KMS-11 (cell line): ENCODE measurements around the gene BYSL.
A peak's percentile ranks its signal among the peaks of the same experiment; 100 is the strongest.
"Not testable (repeated sequence)": the region's sequence is repeated elsewhere in the genome, so short reads cannot be mapped to it uniquely, and the experiment has no call there.

Source experiments
- H2AFZ ChIP-seq: fragments of 200-600 bp; sonication (generic); 2 replicates; pipeline ENCODE4 v1.6.1; 2016; ENCODE audit warnings: antibody characterized with exemption, mixed run types, low read depth
- H3K27ac ChIP-seq: fragments of 200-600 bp; sonication (generic); 2 replicates; pipeline ENCODE4 v1.6.1; 2016; ENCODE audit warnings: mild to moderate bottlenecking, mixed run types
- H3K27me3 ChIP-seq: fragments of 200-600 bp; sonication (generic); 2 replicates; pipeline ENCODE4 v1.6.1; 2017; ENCODE audit warnings: mild to moderate bottlenecking, low read depth, mixed run types, moderate library complexity; ENCODE audit not compliant: insufficient read depth
- H3K36me3 ChIP-seq: fragments of 200-600 bp; sonication (generic); 2 replicates; pipeline ENCODE4 v1.6.1; 2017; ENCODE audit warnings: mild to moderate bottlenecking, mixed run types; ENCODE audit not compliant: insufficient read depth
- H3K4me1 ChIP-seq: fragments of 200-600 bp; sonication (generic); 2 replicates; pipeline ENCODE4 v1.6.1; 2016; ENCODE audit warnings: mild to moderate bottlenecking, low read depth, mixed run types; ENCODE audit not compliant: poor library complexity, severe bottlenecking
- H3K4me2 ChIP-seq: fragments of 200-600 bp; sonication (generic); 2 replicates; pipeline ENCODE4 v1.7.0; 2016; ENCODE audit warnings: mild to moderate bottlenecking, mixed run types
- H3K4me3 ChIP-seq: fragments of 200-600 bp; sonication (generic); IDR thresholded peaks from 2 replicates; pipeline ENCODE4 v1.6.1; 2017; ENCODE audit warnings: low read depth, low read length, mixed read lengths; ENCODE audit not compliant: insufficient read depth
- H3K79me2 ChIP-seq: fragments of 200-600 bp; sonication (generic); 2 replicates; pipeline ENCODE4 v1.6.1; 2016; ENCODE audit warnings: low read depth, mixed run types; ENCODE audit not compliant: insufficient read depth
- H3K9ac ChIP-seq: fragments of 200-600 bp; sonication (generic); 2 replicates; pipeline ENCODE4 v1.6.1; 2016; ENCODE audit warnings: mild to moderate bottlenecking, mixed run types
- H4K20me1 ChIP-seq: fragments of 200-600 bp; sonication (generic); 2 replicates; pipeline ENCODE4 v1.6.1; 2016; ENCODE audit warnings: mild to moderate bottlenecking, mixed run types; ENCODE audit not compliant: insufficient read depth
- CTCF ChIP-seq: fragments of 200-600 bp; sonication (generic); conservative IDR thresholded peaks from 2 replicates; pipeline ENCODE4 v1.6.1; 2017; ENCODE audit warnings: low read depth, mild to moderate bottlenecking, antibody characterized with exemption, low read length, moderate library complexity, mixed read lengths

The BYSL gene

GRCh38 chr6:41941280-41942066, 20.2 kb downstream of the BYSL start, which contains the start of gene CCND3:
CCND3 (minus strand) TSS chr6:41941808; CDS start chr6:41941649, 159 bp downstream.
- no peaks in the 10 kb centered on the region for H4K20me1 ChIP-seq
- peak within 1 kb of the TSS; percentile 40; the same call in 1 of the 2 replicates for H3K9ac ChIP-seq
- peak within 1 kb of the TSS; percentile 99 for H2AFZ ChIP-seq
- H3K4me2 ChIP-seq, result peak within 1 kb of the TSS; percentile 60
- no peak for TF ChIP-seq CTCF
- peak within 1 kb of the TSS; percentile 37 for H3K4me3 ChIP-seq
- no peaks in the 10 kb centered on the region for H3K36me3 ChIP-seq
- H3K4me1 ChIP-seq, result peaks cover 36% of the 10 kb centered on the region
- H3K27me3 ChIP-seq, result no peaks in the 10 kb centered on the region
- H3K27ac ChIP-seq, result peak within 1 kb of the TSS; percentile 43; the same call in 1 of the 2 replicates
- H3K79me2 ChIP-seq, result peaks cover 10% of the 10 kb centered on the region; the same call in 1 of the 2 replicates

- peaks cover 10% of the 10 kb centered on the region; the same call in 1 of the 2 replicates for H3K79me2 ChIP-seq
- H4K20me1 ChIP-seq, result no peaks in the 10 kb centered on the region
- H3K9ac ChIP-seq, result peak overlapping the region; percentile 40; the same call in 1 of the 2 replicates
- H3K27ac ChIP-seq, result peak overlapping the region; percentile 43; the same call in 1 of the 2 replicates
- H3K36me3 ChIP-seq, result no peaks in the 10 kb centered on the region
- peak overlapping the region; percentile 37 for H3K4me3 ChIP-seq
- peak overlapping the region; percentile 58 for H3K4me2 ChIP-seq
- no peak for TF ChIP-seq CTCF
- H2AFZ ChIP-seq, result peak overlapping the region; percentile 99
- H3K4me1 ChIP-seq, result peaks cover 29% of the 10 kb centered on the region
- no peaks in the 10 kb centered on the region for H3K27me3 ChIP-seq
Measured at GRCh38 chr6:41942067-41942851, 21.0 kb downstream of the BYSL start.

- H3K27ac ChIP-seq, H3K27me3 ChIP-seq, H3K4me2 ChIP-seq, H3K9ac ChIP-seq, H3K36me3 ChIP-seq, H4K20me1 ChIP-seq: not testable (repeated sequence)
- Histone ChIP-seq H3K4me3 (peak overlapping the region; percentile 11), H3K4me1 (peaks cover 29% of the 10 kb centered on the region), H3K79me2 (peaks cover 10% of the 10 kb centered on the region; the same call in 1 of the 2 replicates), H2AFZ (peak overlapping the region; percentile 99; the same call in 1 of the 2 replicates)
Measured at GRCh38 chr6:41942882-41943281, 21.6 kb downstream of the BYSL start.

- no peak for TF ChIP-seq CTCF
- Histone ChIP-seq H4K20me1 (no peaks in the 10 kb centered on the region), H2AFZ (no peak overlapping the region), H3K36me3 (no peaks in the 10 kb centered on the region), H3K4me1 (peaks cover 25% of the 10 kb centered on the region), H3K79me2 (peaks cover 10% of the 10 kb centered on the region; the same call in 1 of the 2 replicates), H3K27me3 (no peaks in the 10 kb centered on the region), H3K4me3 (no peak overlapping the region), H3K4me2 (no peak overlapping the region), H3K9ac (no peak overlapping the region), H3K27ac (no peak overlapping the region)
Measured at GRCh38 chr6:41943456-41943855, 22.2 kb downstream of the BYSL start.
